Stimulated activated CD4-positive, alpha-beta T cell treated with anti-CD3 and anti-CD28 coated beads, TNF-alpha, amount 100 ng/mL, for 1 hour (primary cell): ENCODE results near the gene PADI2.

Experiments used
- DNase-seq, 3 donors: peaks; one replicate each; pipeline ENCODE4 v3.0.0-alpha.2; 2020; ENCODE audit warnings: low read depth in 3 of 3, low spot score in 1 of 3

Gene PADI2

GRCh38 chr1:17024721-17025120 lies 94.5 kb downstream of the PADI2 start:
- no peak for DNase-seq

- DNase-seq, result no peak
Observed at GRCh38 chr1:17023573-17023972, 95.7 kb downstream of the PADI2 start.

GRCh38 chr1:17023102-17023501 lies 96.1 kb downstream of the PADI2 start:
- DNase-seq, result no peak

GRCh38 chr1:17021896-17022295 lies 97.4 kb downstream of the PADI2 start:
- no peak for DNase-seq

- no peak for DNase-seq
Observed at GRCh38 chr1:17020502-17020901, 98.7 kb downstream of the PADI2 start.

- no peak for DNase-seq
Observed at GRCh38 chr1:17018849-17019248, 100.4 kb downstream of the PADI2 start.

GRCh38 chr1:17017435-17017834 lies 101.8 kb downstream of the PADI2 start:
- DNase-seq, result no peak
